B cell (primary cell): Measurements from ENCODE around the gene NTNG1. TPM values are rescaled to one million over a fixed set of nuclear protein-coding genes. Genes with fewer than 3 reads are reported as not detected.

Experiments used
- ATAC-seq: fragments of 200-7000 bp; cut with Tn5 transposase; one replicate; pipeline ENCODE4 v1.10.0; 2021; ENCODE audit warnings: low read depth, mild to moderate bottlenecking, moderate number of reproducible peaks, moderate library complexity
- CTCF ChIA-PET: fragments of 350-600 bp; sonication (Branson Sonifier 250); formaldehyde crosslinking; loops from one replicate; lab custom pipeline; 2021; ENCODE audit warnings: antibody characterized with exemption, inconsistent platforms; lab: Charles Lee
- POLR2A ChIA-PET: fragments of 350-600 bp; sonication (Branson Sonifier 250); formaldehyde crosslinking; loops from one replicate; lab custom pipeline; 2021; ENCODE audit warnings: antibody characterized with exemption; lab: Charles Lee
- DNase-seq: peaks from one replicate; pipeline ENCODE4 v3.0.0; 2013
- H2AFZ ChIP-seq: 2 replicates; pipeline ENCODE4 v1.6.1; 2012; ENCODE audit warnings: mild to moderate bottlenecking, low read depth, low read length; ENCODE audit not compliant: insufficient read depth, poor library complexity, severe bottlenecking
- H3K27ac ChIP-seq, 2 donors: 1 replicate in 1 of 2; 2 replicates in 1 of 2; pipeline ENCODE4 v1.5.1; 2012 to 2013; ENCODE audit warnings: low read length in 2 of 2, mild to moderate bottlenecking in 2 of 2, moderate library complexity in 1 of 2
- H3K27me3 ChIP-seq, 4 experiments: fragments of 200-600 bp in 1 of 4; sonication (generic) in 1 of 4; replicated peaks in 1 of 4; 1 replicate in 2 of 4; 2 replicates in 2 of 4; pipeline versions ENCODE4 v1.6.1 to v1.7.0; 2013 to 2016; ENCODE audit warnings: low read length in 3 of 4, mild to moderate bottlenecking in 2 of 4, mixed read lengths in 1 of 4, moderate library complexity in 1 of 4; ENCODE audit not compliant: insufficient read depth in 4 of 4, control insufficient read depth in 3 of 4; ENCODE audit errors: control extremely low read depth in 1 of 4
- H3K36me3 ChIP-seq, 2 experiments: replicated peaks in 1 of 2; 1 replicate in 1 of 2; 2 replicates in 1 of 2; pipeline versions ENCODE4 v1.6.1 to v1.7.1; 2013; ENCODE audit warnings: low read length in 1 of 2; ENCODE audit not compliant: insufficient read depth in 2 of 2, control insufficient read depth in 1 of 2; ENCODE audit errors: control extremely low read depth in 1 of 2, extremely low read depth in 1 of 2
- H3K4me1 ChIP-seq, 2 donors: fragments of 200-600 bp in 1 of 2; sonication (generic) in 1 of 2; 1 replicate in 1 of 2; 2 replicates in 1 of 2; pipeline versions ENCODE4 v1.5.1 to v1.6.1; 2013 to 2017; ENCODE audit warnings: low read length in 2 of 2; ENCODE audit not compliant: control insufficient read depth in 2 of 2, insufficient read depth in 2 of 2
- H3K4me2 ChIP-seq: replicated peaks from 2 replicates; pipeline ENCODE3; 2012; ENCODE audit warnings: mild to moderate bottlenecking, low read depth, low read length; ENCODE audit not compliant: poor library complexity, severe bottlenecking
- H3K4me3 ChIP-seq, 5 experiments: fragments of 200-600 bp in 1 of 5; sonication (generic) in 1 of 5; 1 replicate in 3 of 5; 2 replicates in 2 of 5; pipeline versions ENCODE4 v1.5.1 to v1.7.0; 2011 to 2016; ENCODE audit warnings: low read length in 4 of 5, mild to moderate bottlenecking in 4 of 5, low read depth in 2 of 5, control low read depth in 1 of 5, moderate library complexity in 1 of 5; ENCODE audit not compliant: insufficient read depth in 1 of 5; ENCODE audit errors: control extremely low read depth in 1 of 5, extremely low read depth in 1 of 5
- H3K79me2 ChIP-seq: fragments of 200-600 bp; sonication (generic); one replicate; pipeline ENCODE4 v1.6.0; 2016; ENCODE audit warnings: low read length; ENCODE audit not compliant: control insufficient read depth, insufficient read depth
- H3K9ac ChIP-seq: fragments of 200-600 bp; sonication (generic); 2 replicates; pipeline ENCODE4 v1.6.1; 2017; ENCODE audit warnings: mild to moderate bottlenecking, low read length, moderate library complexity
- H3K9me3 ChIP-seq, 3 donors: one replicate each; pipeline versions ENCODE4 v1.6.1 to v1.7.1; 2013; ENCODE audit warnings: low read length in 2 of 3; ENCODE audit not compliant: control insufficient read depth in 2 of 3, insufficient read depth in 1 of 3; ENCODE audit errors: control extremely low read depth in 1 of 3
- H4K20me1 ChIP-seq: 2 replicates; pipeline ENCODE4 v1.6.0; 2012; ENCODE audit warnings: mild to moderate bottlenecking, low read length; ENCODE audit not compliant: insufficient read depth, control insufficient read depth, poor library complexity, severe bottlenecking
- H3K27ac Mint-ChIP-seq: one replicate; pipeline ENCODE4 v1.8.0; 2021; ENCODE audit warnings: mixed read lengths
- H3K27me3 Mint-ChIP-seq: one replicate; pipeline ENCODE4 v1.8.0; 2021; ENCODE audit warnings: mixed read lengths
- H3K4me1 Mint-ChIP-seq: one replicate; pipeline ENCODE4 v1.8.0; 2021; ENCODE audit warnings: mixed read lengths
- H3K4me3 Mint-ChIP-seq: one replicate; pipeline ENCODE4 v1.8.0; 2021; ENCODE audit warnings: mixed read lengths
- H3K9me3 Mint-ChIP-seq: one replicate; pipeline ENCODE4 v1.8.0; 2022; ENCODE audit warnings: mixed read lengths; ENCODE audit not compliant: insufficient read depth
- CTCF ChIP-seq: fragments of 200-600 bp; IDR thresholded peaks from one replicate; pipeline ENCODE4 v1.8.0; 2022; ENCODE audit warnings: antibody characterized with exemption, mild to moderate bottlenecking
- EZH2 ChIP-seq: IDR thresholded peaks from 2 replicates; pipeline ENCODE4 v1.6.1; 2012; ENCODE audit warnings: borderline replicate concordance, low read depth, mild to moderate bottlenecking, moderate library complexity, low read length; ENCODE audit not compliant: insufficient read depth, poor library complexity, severe bottlenecking
- WGBS: methylation state at CpG from one replicate; pipeline ENCODE4 v1.1.5; 2013; ENCODE audit warnings: missing lambda C conversion rate; ENCODE audit not compliant: insufficient coverage; 5-methylcytosine and 5-hydroxymethylcytosine counted together
- intact Hi-C: fragments of 100-400 bp; cut with micrococcal nuclease; formaldehyde crosslinking; loops from one replicate; pipeline ENCODE4 v1.10.0; 2022
- polyA plus RNA-seq: library from polyadenylated mRNA; depleted of rRNA; stranded (reverse); fragments of >200 nt; gene quantifications from 2 replicates; pipeline ENCODE4 v1.2.3, GENCODE V29; 2012
- total RNA-seq, 2 donors: library from RNA; stranded (reverse); fragments of 120-200 nt in 1 of 2; gene quantifications; 1 replicate in 1 of 2; 2 replicates in 1 of 2; pipeline versions ENCODE4 v1.2.3 to v1.2.4, GENCODE V29; 2013 to 2022

The NTNG1 gene
- total and polyA plus RNA-seq, 2 donors (not counting 1 experiment from before 2014, with no cell fraction given) = 2.8 to 3.7 TPM

DNA sequence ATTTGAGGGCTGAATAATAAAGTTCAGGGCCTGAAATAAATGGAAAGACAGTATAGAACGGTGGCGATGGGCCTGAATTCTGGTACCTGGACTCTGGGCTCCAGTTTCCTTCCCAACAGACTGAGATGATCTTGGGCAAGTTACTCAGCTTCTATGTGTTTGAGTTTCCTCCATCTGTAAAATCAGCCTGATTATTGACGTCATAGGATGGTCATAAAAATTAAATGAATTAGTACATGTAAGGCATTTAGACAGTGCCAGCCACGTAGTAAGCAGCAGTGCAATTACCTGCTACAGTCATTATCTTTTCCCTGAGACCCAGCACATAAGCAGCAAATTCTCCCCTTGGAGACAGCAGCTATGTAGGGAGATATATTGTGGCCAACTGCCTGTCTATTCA lies 260.9 kb downstream of the NTNG1 start:
- Histone ChIP-seq H3K79me2 (no peaks in the 10 kb centered on the region), H4K20me1 (no peaks in the 10 kb centered on the region), H3K4me2 (no peak overlapping the region), H3K4me3 (no peak overlapping the region), H3K4me1 (no peaks in the 10 kb centered on the region), H3K9ac (no peak overlapping the region), H3K27me3 (no peaks in the 10 kb centered on the region), H3K9me3 (no peaks in the 10 kb centered on the region), H2AFZ (no peak overlapping the region), H3K36me3 (no peaks in the 10 kb centered on the region), H3K27ac (no peak overlapping the region)
- 100% methylated on average over 2 of the region's 4 CpGs for WGBS
- Mint-ChIP-seq H3K27me3 (no peaks in the 10 kb centered on the region), H3K4me3 (no peak overlapping the region), H3K9me3 (no peaks in the 10 kb centered on the region), H3K4me1 (peaks cover 10% of the 10 kb centered on the region), H3K27ac (no peak overlapping the region)
- ChIA-PET POLR2A (no interaction called here), CTCF (no interaction called here)
- intact Hi-C loops = no loop called here
- ATAC-seq (no peak), DNase-seq (no peak)
- TF ChIP-seq CTCF (no peak), EZH2 (no peak)

DNA sequence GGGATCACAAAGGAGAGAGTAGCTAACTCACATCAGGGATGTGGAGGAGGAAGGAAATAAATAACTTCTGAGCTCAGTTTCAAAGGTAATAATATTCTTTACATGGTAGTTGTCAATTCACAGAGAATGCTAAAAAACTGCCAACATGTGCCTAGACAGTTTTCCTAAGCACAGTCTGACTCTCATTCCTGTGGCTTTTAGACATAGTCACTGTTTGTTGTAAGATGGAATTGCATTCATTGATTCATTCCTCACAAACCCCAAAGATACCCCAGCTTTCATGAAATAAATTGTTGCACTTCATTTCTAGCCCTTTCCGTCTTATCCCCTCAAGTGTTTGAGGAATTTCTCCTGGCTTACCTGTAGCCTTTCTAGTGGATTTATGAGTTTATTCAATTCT lies 263.9 kb downstream of the NTNG1 start:
- H3K4me1 ChIP-seq = no peaks in the 10 kb centered on the region
- POLR2A ChIA-PET = no interaction called here
- H3K79me2 ChIP-seq = no peaks in the 10 kb centered on the region
- no peak overlapping the region for H3K27ac ChIP-seq
- DNase-seq (no peak), ATAC-seq (no peak)
- Mint-ChIP-seq H3K4me1 (peaks cover 10% of the 10 kb centered on the region), H3K27me3 (no peaks in the 10 kb centered on the region), H3K27ac (no peak overlapping the region), H3K4me3 (no peak overlapping the region), H3K9me3 (no peaks in the 10 kb centered on the region)
- H3K36me3 ChIP-seq = no peaks in the 10 kb centered on the region
- intact Hi-C loops = no loop called here
- H3K4me3 ChIP-seq = no peak overlapping the region
- H3K27me3 ChIP-seq = no peaks in the 10 kb centered on the region
- H4K20me1 ChIP-seq = no peaks in the 10 kb centered on the region
- TF ChIP-seq CTCF (no peak), EZH2 (no peak)
- no CpG with 5 or more reads among the region's 1 CpG for WGBS
- H3K9me3 ChIP-seq = no peaks in the 10 kb centered on the region
- H3K4me2 ChIP-seq = no peak overlapping the region
- CTCF ChIA-PET = interaction anchor here (1.0 kb wide), 1 partner anchor 26 kb away, joined by 3 read pairs; no protein-coding TSS in a partner anchor
- H3K9ac ChIP-seq = no peak overlapping the region
- H2AFZ ChIP-seq = no peak overlapping the region
